Measurements from ENCODE around the gene OPHN1.
"Not testable (repeated sequence)": the region's sequence is repeated elsewhere in the genome, so short reads cannot be mapped to it uniquely, and the experiment has no call there.

Gene OPHN1

GRCh38 chrX:68365341-68365740, 68.0 kb downstream of the OPHN1 start:
- no peak for DNase-seq (ENCODE audit: low read depth, low spot score)

GRCh38 chrX:68363984-68364383, 69.3 kb downstream of the OPHN1 start:
- DNase-seq (ENCODE audit: low read depth, low spot score): no peak

GRCh38 chrX:68358679-68359078, 74.6 kb downstream of the OPHN1 start:
- no peak for DNase-seq (ENCODE audit: low read depth, low spot score)

- no peak for DNase-seq (ENCODE audit: low read depth, low spot score)
Measured at GRCh38 chrX:68355629-68355920, 77.7 kb downstream of the OPHN1 start.

GRCh38 chrX:68354879-68355628, 78.2 kb downstream of the OPHN1 start:
- DNase-seq (ENCODE audit: low read depth, low spot score): no peak

- DNase-seq (ENCODE audit: low read depth, low spot score): no peak
Measured at GRCh38 chrX:68345025-68345424, 88.3 kb downstream of the OPHN1 start.

GRCh38 chrX:68343551-68343950, 89.7 kb downstream of the OPHN1 start:
- DNase-seq (ENCODE audit: low read depth, low spot score): no peak

GRCh38 chrX:68332201-68332731, 101.0 kb downstream of the OPHN1 start:
- DNase-seq (ENCODE audit: low read depth, low spot score): no peak

GRCh38 chrX:68326841-68327240, 106.5 kb downstream of the OPHN1 start:
- not testable (repeated sequence) for DNase-seq (ENCODE audit: low read depth, low spot score)

GRCh38 chrX:68307769-68308168, 125.5 kb downstream of the OPHN1 start:
- DNase-seq (ENCODE audit: low read depth, low spot score): no peak

- DNase-seq (ENCODE audit: low read depth, low spot score): no peak
Measured at GRCh38 chrX:68304602-68305001, 128.7 kb downstream of the OPHN1 start.

- DNase-seq (ENCODE audit: low read depth, low spot score): no peak
Measured at GRCh38 chrX:68299898-68300297, 133.4 kb downstream of the OPHN1 start.

- DNase-seq (ENCODE audit: low read depth, low spot score): no peak
Measured at GRCh38 chrX:68292471-68292870, 140.8 kb downstream of the OPHN1 start.

GRCh38 chrX:68288127-68288526, 145.2 kb downstream of the OPHN1 start:
- DNase-seq (ENCODE audit: low read depth, low spot score): no peak

GRCh38 chrX:68287419-68287818, 145.9 kb downstream of the OPHN1 start:
- no peak for DNase-seq (ENCODE audit: low read depth, low spot score)

GRCh38 chrX:68286980-68287379, 146.3 kb downstream of the OPHN1 start:
- DNase-seq (ENCODE audit: low read depth, low spot score): no peak

- DNase-seq (ENCODE audit: low read depth, low spot score): no peak
Measured at GRCh38 chrX:68286076-68286475, 147.2 kb downstream of the OPHN1 start.

GRCh38 chrX:68284281-68284904, 148.9 kb downstream of the OPHN1 start:
- DNase-seq (ENCODE audit: low read depth, low spot score): no peak

- DNase-seq (ENCODE audit: low read depth, low spot score): no peak
Measured at GRCh38 chrX:68273887-68274286, 159.4 kb downstream of the OPHN1 start.

GRCh38 chrX:68264793-68265192, 168.5 kb downstream of the OPHN1 start:
- DNase-seq (ENCODE audit: low read depth, low spot score): not testable (repeated sequence)

- no peak for DNase-seq (ENCODE audit: low read depth, low spot score)
Measured at GRCh38 chrX:68261060-68261672, 172.1 kb downstream of the OPHN1 start.

- DNase-seq (ENCODE audit: low read depth, low spot score): no peak
Measured at GRCh38 chrX:68256990-68257389, 176.3 kb downstream of the OPHN1 start.
